ENCODE measurements around the gene ADAR. TPM values are rescaled to one million over a fixed set of nuclear protein-coding genes. Genes with fewer than 3 reads are reported as not detected.
A peak's percentile ranks its signal among the peaks of the same experiment; 100 is the strongest.

The ADAR gene
- total and polyA plus RNA-seq, 2 experiments from 2014 or later = 96.4 to 188 TPM

DNA sequence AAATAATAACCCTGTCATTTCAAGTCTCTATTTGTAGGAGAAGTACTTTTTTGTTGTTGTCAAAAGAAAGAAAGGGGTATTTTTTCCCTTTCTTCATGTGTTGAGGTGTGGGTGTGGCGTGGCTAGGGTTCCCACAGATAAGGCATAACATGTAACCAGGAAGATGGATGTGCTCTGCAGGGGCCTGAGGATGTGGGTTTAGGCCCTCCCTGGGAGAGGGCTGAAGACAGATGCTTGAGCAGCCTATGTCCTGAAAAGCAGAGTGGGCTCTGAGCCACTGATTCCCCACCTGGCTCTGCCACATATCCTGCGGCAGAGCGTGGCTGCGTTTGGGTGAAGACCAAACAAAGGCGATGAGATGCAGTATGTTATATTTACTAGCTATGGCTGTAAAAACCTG, 13.9 kb upstream of the ADAR start:
- Mint-ChIP-seq H3K36me3 (ENCODE audit: low read depth) (peaks cover 6% of the 10 kb centered on the region; the same call in 1 of the 3 replicates), H3K4me3 (no peak overlapping the region; the same call in 2 of the 3 replicates), H3K9me3 (no peaks in the 10 kb centered on the region), H3K4me1 (peaks cover 24% of the 10 kb centered on the region), H3K27me3 (ENCODE audit: insufficient read depth, low read depth, poor library complexity) (peaks cover 3% of the 10 kb centered on the region), H3K27ac (no peak overlapping the region)
- TF ChIP-seq, protein P1, sequence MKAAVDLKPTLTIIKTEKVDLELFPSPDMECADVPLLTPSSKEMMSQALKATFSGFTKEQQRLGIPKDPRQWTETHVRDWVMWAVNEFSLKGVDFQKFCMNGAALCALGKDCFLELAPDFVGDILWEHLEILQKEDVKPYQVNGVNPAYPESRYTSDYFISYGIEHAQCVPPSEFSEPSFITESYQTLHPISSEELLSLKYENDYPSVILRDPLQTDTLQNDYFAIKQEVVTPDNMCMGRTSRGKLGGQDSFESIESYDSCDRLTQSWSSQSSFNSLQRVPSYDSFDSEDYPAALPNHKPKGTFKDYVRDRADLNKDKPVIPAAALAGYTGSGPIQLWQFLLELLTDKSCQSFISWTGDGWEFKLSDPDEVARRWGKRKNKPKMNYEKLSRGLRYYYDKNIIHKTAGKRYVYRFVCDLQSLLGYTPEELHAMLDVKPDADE (IDR thresholded peaks at IDR 0.05) = no peak
- TF ChIP-seq STAT1 (IDR thresholded peaks at IDR 0.05; ENCODE audit: unreplicated experiment) = no peak
- peak overlapping the region; percentile 73 for H3K27ac ChIP-seq (ENCODE audit: low read depth)
- ATAC-seq (peak; percentile 66), DNase-seq (ENCODE audit: low spot score) (no peak)
- no peaks in the 10 kb centered on the region for H3K27me3 ChIP-seq (ENCODE audit: insufficient read depth)
- peaks cover 100% of the 10 kb centered on the region for H3K79me2 ChIP-seq (replicated peaks; ENCODE audit: insufficient read depth)
- peaks cover 14% of the 10 kb centered on the region for H3K4me1 ChIP-seq (ENCODE audit: insufficient read depth)
- H3F3A ChIP-seq (replicated peaks; ENCODE audit: low read depth) = no peaks in the 10 kb centered on the region
- no peak overlapping the region for H3K4me3 ChIP-seq
- H3K9me2 ChIP-seq (ENCODE audit: insufficient read depth) = no peaks in the 10 kb centered on the region
- no peak overlapping the region for H3K4me2 ChIP-seq
- H2AFZ ChIP-seq = no peak overlapping the region
- peaks cover 32% of the 10 kb centered on the region for H4K20me1 ChIP-seq (replicated peaks; ENCODE audit: insufficient read depth)
- no peaks in the 10 kb centered on the region for H3K36me3 ChIP-seq (ENCODE audit: insufficient read depth)

DNA sequence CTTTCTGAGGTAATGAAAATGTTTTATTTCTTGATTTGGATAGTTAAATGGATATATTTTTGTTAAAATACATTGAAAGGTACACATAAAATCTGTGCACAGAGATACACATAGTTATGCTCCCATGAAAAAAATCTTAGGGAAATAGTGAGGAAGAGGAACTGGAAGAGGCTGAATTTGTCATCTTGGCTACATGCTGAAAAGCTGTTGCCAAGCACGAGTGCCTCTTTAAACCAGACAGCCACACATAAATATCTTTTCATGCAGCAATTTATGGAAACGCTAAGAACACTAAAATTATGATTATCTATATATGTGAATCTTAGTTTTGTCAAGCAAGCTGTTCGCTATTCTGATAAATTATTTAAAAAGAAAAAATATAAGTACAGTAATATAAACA, 12.8 kb upstream of the ADAR start:
- H4K20me1 ChIP-seq (replicated peaks; ENCODE audit: insufficient read depth) = peaks cover 32% of the 10 kb centered on the region
- peaks cover 27% of the 10 kb centered on the region for H3K4me1 Mint-ChIP-seq
- peaks cover 5% of the 10 kb centered on the region for H3K27me3 Mint-ChIP-seq (ENCODE audit: insufficient read depth, low read depth, poor library complexity)
- H3K9me3 Mint-ChIP-seq = no peaks in the 10 kb centered on the region
- no peak overlapping the region for H3K4me3 ChIP-seq
- H3K27ac ChIP-seq (ENCODE audit: low read depth) = no peak overlapping the region
- H3K79me2 ChIP-seq (replicated peaks; ENCODE audit: insufficient read depth) = peaks cover 100% of the 10 kb centered on the region
- DNase-seq (ENCODE audit: low spot score) = no peak
- H3K4me1 ChIP-seq (ENCODE audit: insufficient read depth) = peaks cover 19% of the 10 kb centered on the region
- no peak for ATAC-seq
- H3K27me3 ChIP-seq (ENCODE audit: insufficient read depth) = no peaks in the 10 kb centered on the region
- no peak overlapping the region for H3K4me2 ChIP-seq
- peaks cover 6% of the 10 kb centered on the region; the same call in 1 of the 3 replicates for H3K36me3 Mint-ChIP-seq (ENCODE audit: low read depth)
- no peak overlapping the region for H3K4me3 Mint-ChIP-seq
- no peaks in the 10 kb centered on the region for H3K9me2 ChIP-seq (ENCODE audit: insufficient read depth)
- no peaks in the 10 kb centered on the region for H3F3A ChIP-seq (replicated peaks; ENCODE audit: low read depth)
- no peak overlapping the region for H2AFZ ChIP-seq
- no peak overlapping the region for H3K27ac Mint-ChIP-seq
- no peaks in the 10 kb centered on the region for H3K36me3 ChIP-seq (ENCODE audit: insufficient read depth)
- no peak for TF ChIP-seq JUNB (IDR thresholded peaks at IDR 0.05; ENCODE audit: unreplicated experiment)
- TF ChIP-seq ZNF331 (CRISPR knock-in tag; IDR thresholded peaks at IDR 0.05; ENCODE audit: low read depth) = no peak
- no peak for TF ChIP-seq EZH2 (IDR thresholded peaks at IDR 0.05; ENCODE audit: low read depth, unreplicated experiment)
- no peak for TF ChIP-seq CREB1 (CRISPR knock-in tag; IDR thresholded peaks at IDR 0.05; ENCODE audit: low read depth)
- no peak for TF ChIP-seq POLR2AphosphoS5 (IDR thresholded peaks at IDR 0.05; ENCODE audit: low read depth)
- no peak for TF ChIP-seq EZH2phosphoT487 (IDR thresholded peaks at IDR 0.05; ENCODE audit: unreplicated experiment)
- no peak for TF ChIP-seq NANOG (IDR thresholded peaks at IDR 0.05; ENCODE audit: borderline replicate concordance)
- TF ChIP-seq ZNF114 (CRISPR knock-in tag; IDR thresholded peaks at IDR 0.05) = no peak
- TF ChIP-seq, protein P2, sequence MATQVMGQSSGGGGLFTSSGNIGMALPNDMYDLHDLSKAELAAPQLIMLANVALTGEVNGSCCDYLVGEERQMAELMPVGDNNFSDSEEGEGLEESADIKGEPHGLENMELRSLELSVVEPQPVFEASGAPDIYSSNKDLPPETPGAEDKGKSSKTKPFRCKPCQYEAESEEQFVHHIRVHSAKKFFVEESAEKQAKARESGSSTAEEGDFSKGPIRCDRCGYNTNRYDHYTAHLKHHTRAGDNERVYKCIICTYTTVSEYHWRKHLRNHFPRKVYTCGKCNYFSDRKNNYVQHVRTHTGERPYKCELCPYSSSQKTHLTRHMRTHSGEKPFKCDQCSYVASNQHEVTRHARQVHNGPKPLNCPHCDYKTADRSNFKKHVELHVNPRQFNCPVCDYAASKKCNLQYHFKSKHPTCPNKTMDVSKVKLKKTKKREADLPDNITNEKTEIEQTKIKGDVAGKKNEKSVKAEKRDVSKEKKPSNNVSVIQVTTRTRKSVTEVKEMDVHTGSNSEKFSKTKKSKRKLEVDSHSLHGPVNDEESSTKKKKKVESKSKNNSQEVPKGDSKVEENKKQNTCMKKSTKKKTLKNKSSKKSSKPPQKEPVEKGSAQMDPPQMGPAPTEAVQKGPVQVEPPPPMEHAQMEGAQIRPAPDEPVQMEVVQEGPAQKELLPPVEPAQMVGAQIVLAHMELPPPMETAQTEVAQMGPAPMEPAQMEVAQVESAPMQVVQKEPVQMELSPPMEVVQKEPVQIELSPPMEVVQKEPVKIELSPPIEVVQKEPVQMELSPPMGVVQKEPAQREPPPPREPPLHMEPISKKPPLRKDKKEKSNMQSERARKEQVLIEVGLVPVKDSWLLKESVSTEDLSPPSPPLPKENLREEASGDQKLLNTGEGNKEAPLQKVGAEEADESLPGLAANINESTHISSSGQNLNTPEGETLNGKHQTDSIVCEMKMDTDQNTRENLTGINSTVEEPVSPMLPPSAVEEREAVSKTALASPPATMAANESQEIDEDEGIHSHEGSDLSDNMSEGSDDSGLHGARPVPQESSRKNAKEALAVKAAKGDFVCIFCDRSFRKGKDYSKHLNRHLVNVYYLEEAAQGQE (IDR thresholded peaks at IDR 0.05; ENCODE audit: unreplicated experiment) = no peak
- TF ChIP-seq, protein P3, sequence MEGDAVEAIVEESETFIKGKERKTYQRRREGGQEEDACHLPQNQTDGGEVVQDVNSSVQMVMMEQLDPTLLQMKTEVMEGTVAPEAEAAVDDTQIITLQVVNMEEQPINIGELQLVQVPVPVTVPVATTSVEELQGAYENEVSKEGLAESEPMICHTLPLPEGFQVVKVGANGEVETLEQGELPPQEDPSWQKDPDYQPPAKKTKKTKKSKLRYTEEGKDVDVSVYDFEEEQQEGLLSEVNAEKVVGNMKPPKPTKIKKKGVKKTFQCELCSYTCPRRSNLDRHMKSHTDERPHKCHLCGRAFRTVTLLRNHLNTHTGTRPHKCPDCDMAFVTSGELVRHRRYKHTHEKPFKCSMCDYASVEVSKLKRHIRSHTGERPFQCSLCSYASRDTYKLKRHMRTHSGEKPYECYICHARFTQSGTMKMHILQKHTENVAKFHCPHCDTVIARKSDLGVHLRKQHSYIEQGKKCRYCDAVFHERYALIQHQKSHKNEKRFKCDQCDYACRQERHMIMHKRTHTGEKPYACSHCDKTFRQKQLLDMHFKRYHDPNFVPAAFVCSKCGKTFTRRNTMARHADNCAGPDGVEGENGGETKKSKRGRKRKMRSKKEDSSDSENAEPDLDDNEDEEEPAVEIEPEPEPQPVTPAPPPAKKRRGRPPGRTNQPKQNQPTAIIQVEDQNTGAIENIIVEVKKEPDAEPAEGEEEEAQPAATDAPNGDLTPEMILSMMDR (conservative IDR thresholded peaks at IDR 0.05; ENCODE audit: low read depth in 2 of 2) = no peak
- TF ChIP-seq, protein P1 (IDR thresholded peaks at IDR 0.05) = no peak

Measured in GM23338 (cell line).